H1 (cell line): ENCODE results near the gene RTN4RL2. TPM values are rescaled to one million over a fixed set of nuclear protein-coding genes. Genes with fewer than 3 reads are reported as not detected.

Experiments used
- CTCF ChIA-PET: fragments of 300-600 bp; sonication (Branson Sonifier 250); formaldehyde crosslinking; loops from one replicate; lab custom pipeline; 2021; ENCODE audit not compliant: partially characterized antibody; lab: Charles Lee
- POLR2A ChIA-PET: fragments of 300-600 bp; sonication (Branson Sonifier 250); formaldehyde crosslinking; loops from one replicate; lab custom pipeline; 2021; ENCODE audit warnings: inconsistent platforms; ENCODE audit not compliant: partially characterized antibody; lab: Charles Lee
- DNase-seq, 2 experiments: peaks; one replicate each; pipeline versions ENCODE4 v3.0.0 to v3.0.0-alpha.2; 2010 to 2022; ENCODE audit warnings: low spot score in 2 of 2, low read depth in 1 of 2, mixed read lengths in 1 of 2
- FAIRE-seq: peaks from 2 replicates; lab custom pipeline; 2011; peaks lifted over from hg19 to GRCh38; lab: Jason Lieb, UNC
- H2AFZ ChIP-seq: 2 replicates; pipeline ENCODE4 v1.8.1; 2012; ENCODE audit warnings: low read length, inconsistent platforms
- H2AK5ac ChIP-seq: 2 replicates; pipeline ENCODE4 v1.6.1; 2013; ENCODE audit warnings: low read depth, low read length
- H2BK120ac ChIP-seq: replicated peaks from 2 replicates; pipeline ENCODE3; 2013; ENCODE audit warnings: low read depth, low read length, inconsistent platforms
- H2BK12ac ChIP-seq: 2 replicates; pipeline ENCODE4 v1.6.1; 2013; ENCODE audit warnings: low read depth, low read length
- H2BK15ac ChIP-seq: 2 replicates; pipeline ENCODE4 v1.6.1; 2013; ENCODE audit warnings: low read length
- H2BK20ac ChIP-seq: 2 replicates; pipeline ENCODE4 v1.6.1; 2013; ENCODE audit warnings: low read length
- H2BK5ac ChIP-seq: 2 replicates; pipeline ENCODE4 v1.6.1; 2013; ENCODE audit warnings: low read depth, low read length
- H3K14ac ChIP-seq: 2 replicates; pipeline ENCODE4 v1.6.1; 2013; ENCODE audit warnings: inconsistent platforms; ENCODE audit not compliant: insufficient read length
- H3K18ac ChIP-seq: 2 replicates; pipeline ENCODE4 v1.6.1; 2013; ENCODE audit warnings: low read length; ENCODE audit errors: extremely low read depth
- H3K23ac ChIP-seq: 2 replicates; pipeline ENCODE4 v1.6.1; 2013; ENCODE audit warnings: inconsistent platforms; ENCODE audit not compliant: insufficient read length
- H3K23me2 ChIP-seq: 2 replicates; pipeline ENCODE4 v1.6.1; 2013; ENCODE audit warnings: low read depth, low read length
- H3K27ac ChIP-seq: 2 replicates; pipeline ENCODE4 v1.6.1; 2011; ENCODE audit warnings: low read depth, low read length, inconsistent platforms
- H3K27me3 ChIP-seq, 4 experiments: replicated peaks in 1 of 4; 1 replicate in 1 of 4; 2 replicates in 3 of 4; pipeline versions ENCODE4 v1.6.1 to v1.8.1; 2011 to 2013; ENCODE audit warnings: low read length in 3 of 4, mild to moderate bottlenecking in 3 of 4, inconsistent platforms in 2 of 4, mixed read lengths in 2 of 4, moderate library complexity in 1 of 4; ENCODE audit not compliant: control insufficient read depth in 3 of 4, insufficient read depth in 3 of 4; ENCODE audit errors: extremely low read depth in 1 of 4
- H3K36me3 ChIP-seq, 4 experiments: 2 replicates each; pipeline versions ENCODE4 v1.6.1 to v1.8.1; 2011 to 2013; ENCODE audit warnings: mild to moderate bottlenecking in 4 of 4, low read length in 3 of 4, moderate library complexity in 2 of 4, control low read depth in 1 of 4, inconsistent platforms in 1 of 4; ENCODE audit not compliant: insufficient read depth in 4 of 4, control insufficient read depth in 2 of 4
- H3K4ac ChIP-seq: replicated peaks from 2 replicates; pipeline ENCODE3; 2013; ENCODE audit warnings: low read length, low read depth, mixed read lengths, inconsistent platforms; ENCODE audit not compliant: insufficient read length
- H3K4me1 ChIP-seq, 4 experiments: replicated peaks in 1 of 4; 1 replicate in 1 of 4; 2 replicates in 3 of 4; pipeline versions ENCODE4 v1.6.1 to v1.8.1; 2011 to 2013; ENCODE audit warnings: low read length in 3 of 4, inconsistent platforms in 2 of 4, mixed read lengths in 1 of 4; ENCODE audit not compliant: insufficient read depth in 4 of 4, control insufficient read depth in 3 of 4
- H3K4me2 ChIP-seq, 2 experiments: 2 replicates each; pipeline versions ENCODE4 v1.6.1 to v1.8.1; 2011 to 2013; ENCODE audit warnings: low read depth in 2 of 2, low read length in 2 of 2, control low read depth in 1 of 2, inconsistent platforms in 1 of 2, mild to moderate bottlenecking in 1 of 2; ENCODE audit not compliant: insufficient read depth in 1 of 2
- H3K4me3 ChIP-seq, 4 experiments: fragments of 200-600, 300-600 bp in 1 of 4; sonication (generic), shearing (Covaris generic), sonication (Bioruptor Twin) in 1 of 4; 2 replicates each; pipeline versions ENCODE4 v1.5.1 to v1.8.1; 2011 to 2016; ENCODE audit warnings: low read length in 4 of 4, low read depth in 3 of 4, control low read depth in 2 of 4, inconsistent platforms in 2 of 4, mild to moderate bottlenecking in 2 of 4, mixed read lengths in 1 of 4, moderate library complexity in 1 of 4; ENCODE audit not compliant: insufficient read depth in 2 of 4; ENCODE audit errors: extremely low read depth in 1 of 4
- H3K56ac ChIP-seq: replicated peaks from 2 replicates; pipeline ENCODE3; 2013; ENCODE audit warnings: low read depth, mild to moderate bottlenecking, mixed read lengths, low read length, inconsistent platforms; ENCODE audit not compliant: insufficient read length
- H3K79me1 ChIP-seq: 2 replicates; pipeline ENCODE4 v1.6.1; 2013; ENCODE audit warnings: low read depth, low read length, control low read depth
- H3K79me2 ChIP-seq, 2 experiments: 2 replicates each; pipeline versions ENCODE4 v1.6.1 to v1.8.1; 2012 to 2013; ENCODE audit warnings: low read length in 2 of 2, mild to moderate bottlenecking in 2 of 2, inconsistent platforms in 1 of 2; ENCODE audit not compliant: insufficient read depth in 2 of 2, control insufficient read depth in 1 of 2
- H3K9ac ChIP-seq, 4 experiments: replicated peaks in 1 of 4; 1 replicate in 1 of 4; 2 replicates in 3 of 4; pipeline versions ENCODE4 v1.6.1 to v1.8.1; 2011 to 2013; ENCODE audit warnings: low read depth in 3 of 4, low read length in 3 of 4, control low read depth in 2 of 4, mild to moderate bottlenecking in 2 of 4, moderate library complexity in 2 of 4, inconsistent platforms in 1 of 4; ENCODE audit errors: extremely low read depth in 1 of 4
- H3K9me3 ChIP-seq, 2 experiments: 2 replicates each; pipeline versions ENCODE4 v1.6.1 to v1.8.1; 2012 to 2013; ENCODE audit warnings: mild to moderate bottlenecking in 2 of 2, moderate library complexity in 2 of 2, control low read depth in 1 of 2, inconsistent platforms in 1 of 2, low read depth in 1 of 2, low read length in 1 of 2, mixed read lengths in 1 of 2; ENCODE audit not compliant: insufficient read depth in 2 of 2
- H4K20me1 ChIP-seq, 2 experiments: replicated peaks in 1 of 2; 2 replicates each; pipeline versions ENCODE3 to v1.8.1; 2011 to 2013; ENCODE audit warnings: inconsistent platforms in 2 of 2, low read length in 2 of 2, mild to moderate bottlenecking in 1 of 2; ENCODE audit not compliant: insufficient read depth in 2 of 2, control insufficient read depth in 1 of 2
- H4K5ac ChIP-seq: 2 replicates; pipeline ENCODE4 v1.6.1; 2013; ENCODE audit warnings: low read length, low read depth, mixed read lengths, inconsistent platforms; ENCODE audit not compliant: insufficient read length
- H4K8ac ChIP-seq: 2 replicates; pipeline ENCODE4 v1.8.0; 2013; ENCODE audit warnings: mild to moderate bottlenecking, moderate library complexity, low read length, inconsistent platforms; ENCODE audit not compliant: insufficient read depth; ENCODE audit errors: extremely low read depth
- H4K91ac ChIP-seq: replicated peaks from 2 replicates; pipeline ENCODE3; 2013; ENCODE audit warnings: low read length, mixed read lengths, inconsistent platforms; ENCODE audit not compliant: insufficient read length
- EGR1 ChIP-seq: IDR thresholded peaks from 2 replicates; pipeline ENCODE4 v1.6.1; 2011; ENCODE audit warnings: low read depth, low read length, borderline replicate concordance
- EZH2 ChIP-seq: fragments of 200-600 bp; sonication (generic); IDR thresholded peaks from 2 replicates; pipeline ENCODE4 v1.7.1; 2012; ENCODE audit warnings: low read depth, mild to moderate bottlenecking, moderate library complexity, low read length, inconsistent platforms; ENCODE audit not compliant: severe bottlenecking
- KDM5A ChIP-seq: fragments of 200-600 bp; IDR thresholded peaks from 2 replicates; pipeline ENCODE4 v1.7.1; 2012; ENCODE audit warnings: mild to moderate bottlenecking, low read length, inconsistent platforms, mixed read lengths
- MAFK ChIP-seq: IDR thresholded peaks from 2 replicates; pipeline ENCODE4 v1.6.1; 2012; ENCODE audit warnings: low read depth, mild to moderate bottlenecking, improper control_type of control experiment, low read length
- NRF1 ChIP-seq: IDR thresholded peaks from 2 replicates; pipeline ENCODE4 v1.6.1; 2011; ENCODE audit warnings: mild to moderate bottlenecking, low read depth, low read length, improper control_type of control experiment
- SP1 ChIP-seq: IDR thresholded peaks from 2 replicates; pipeline ENCODE4 v1.6.1; 2011; ENCODE audit warnings: low read depth, low read length
- YY1 ChIP-seq: IDR thresholded peaks from 2 replicates; pipeline ENCODE4 v1.6.1; 2011; ENCODE audit warnings: low read depth, mild to moderate bottlenecking, low read length
- WGBS, 2 experiments: shearing (Covaris generic) in 1 of 2; methylation state at CpG; one replicate each; pipeline versions ENCODE4 v1.1.6 to v1.1.7; 2013 to 2015; ENCODE audit warnings: low lambda C conversion rate in 2 of 2, mixed read lengths in 2 of 2, inconsistent platforms in 1 of 2, low coverage in 1 of 2, missing lambda C conversion rate in 1 of 2; ENCODE audit not compliant: insufficient replicate concordance in 2 of 2, insufficient coverage in 1 of 2, insufficient read length in 1 of 2; ENCODE audit errors: extremely low coverage in 1 of 2, missing lambda C conversion rate in 1 of 2; 5-methylcytosine and 5-hydroxymethylcytosine counted together
- polyA plus RNA-seq, 7 experiments: library from polyadenylated mRNA; depleted of rRNA in 3 of 7; stranded (reverse) in 5 of 7; unstranded in 2 of 7; fragments of >200 nt in 5 of 7; fragments of 200-250 nt in 2 of 7; gene quantifications; 1 replicate in 5 of 7; 2 replicates in 1 of 7; 4 replicates in 1 of 7; pipeline versions ENCODE4 v1.2.1 to v1.2.3, GENCODE V29; 2011 to 2013; ENCODE audit warnings: missing spikeins in 2 of 7, mixed read lengths in 2 of 7
- total RNA-seq: library from RNA; stranded (reverse); fragmentation: NEBNext Ultra II Directional; extraction: Animal tissue kit (Norgen Biotek cat#: 25700); gene quantifications from 2 replicates; pipeline ENCODE4 v1.2.1, GENCODE V29; 2021
- TF ChIP-seq, protein P1 (sequence below): IDR thresholded peaks from 2 replicates; pipeline ENCODE4 v1.6.1; 2012; ENCODE audit warnings: low read length, inconsistent platforms
- TF ChIP-seq, protein P2 (sequence below), 3 experiments: IDR thresholded peaks; 1 replicate in 2 of 3; 2 replicates in 1 of 3; pipeline versions ENCODE4 v1.5.1 to v1.6.1; 2011; ENCODE audit warnings: low read length in 3 of 3, mild to moderate bottlenecking in 3 of 3, inconsistent platforms in 2 of 3, low read depth in 1 of 3, moderate library complexity in 1 of 3; ENCODE audit not compliant: insufficient read depth in 1 of 3; ENCODE audit errors: control extremely low read depth in 1 of 3

RTN4RL2 gene
- total and polyA plus RNA-seq, 2 of the 8 experiments (the other 6 are each of a cell fraction or from before 2014, with no cell fraction given), result 11.4 to 23.7 TPM

GRCh38 chr11:57474803-57475115, 14.4 kb downstream of the RTN4RL2 start:
- H3K9ac ChIP-seq, result no peak overlapping the region
- no peak overlapping the region for H4K5ac ChIP-seq
- no peaks in the 10 kb centered on the region for H3K9me3 ChIP-seq
- DNase-seq, result no peak
- no peak overlapping the region for H4K91ac ChIP-seq
- H3K23me2 ChIP-seq, result peaks cover 11% of the 10 kb centered on the region; the same call in 1 of the 2 replicates
- H3K4me2 ChIP-seq, result no peak overlapping the region; a peak in 1 of 4 replicates
- no peak overlapping the region for H2AK5ac ChIP-seq
- H3K56ac ChIP-seq, result no peak overlapping the region
- H3K4me1 ChIP-seq, result peaks cover 4 to 30% (median 15%) of the 10 kb centered on the region in 4 experiments
- WGBS, 2 experiments, result 71% methylated on average over 5 of the region's 5 CpGs; no CpG with 5 or more reads in 1 of the 2 experiments
- H3K36me3 ChIP-seq, result peaks cover 0 to 8% (median 2%) of the 10 kb centered on the region in 4 experiments; a peak in 3 of 8 replicates
- no peak overlapping the region for H4K8ac ChIP-seq
- H3K18ac ChIP-seq, result no peak overlapping the region
- ChIA-PET CTCF (interaction anchor here (0.5 to 4.5 kb wide), 16 partner anchors 8 to 236 kb away, joined by 3 to 45 read pairs (median 4); partner anchors contain the start of gene RTN4RL2), POLR2A (interaction anchor here (0.7 to 5.2 kb wide), 5 partner anchors 12 to 129 kb away, joined by 3 to 60 read pairs (median 3); partner anchors contain the start of gene RTN4RL2)
- H3K4me3 ChIP-seq, result no peak overlapping the region
- H2AFZ ChIP-seq, result no peak overlapping the region
- H3K79me1 ChIP-seq, result no peaks in the 10 kb centered on the region
- peaks cover 0 to 35% (median 22%) of the 10 kb centered on the region in 4 experiments; a peak in 6 of 7 replicates for H3K27me3 ChIP-seq
- H4K20me1 ChIP-seq, result peaks cover 4 to 7% of the 10 kb centered on the region in 2 experiments
- H3K79me2 ChIP-seq, result no peaks in the 10 kb centered on the region
- no peak overlapping the region for H2BK5ac ChIP-seq
- no peak overlapping the region for H2BK15ac ChIP-seq
- no peak overlapping the region for H3K14ac ChIP-seq
- H3K4ac ChIP-seq, result no peak overlapping the region
- no peak overlapping the region for H2BK12ac ChIP-seq
- H3K23ac ChIP-seq, result no peak overlapping the region
- no peak overlapping the region for H2BK20ac ChIP-seq
- no peak for FAIRE-seq
- H3K27ac ChIP-seq, result no peak overlapping the region
- H2BK120ac ChIP-seq, result no peak overlapping the region
- TF ChIP-seq KDM5A (no peak), YY1 (no peak), EZH2 (no peak), MAFK (no peak), NRF1 (no peak), EGR1 (no peak), SP1 (no peak)
- TF ChIP-seq, protein P1, sequence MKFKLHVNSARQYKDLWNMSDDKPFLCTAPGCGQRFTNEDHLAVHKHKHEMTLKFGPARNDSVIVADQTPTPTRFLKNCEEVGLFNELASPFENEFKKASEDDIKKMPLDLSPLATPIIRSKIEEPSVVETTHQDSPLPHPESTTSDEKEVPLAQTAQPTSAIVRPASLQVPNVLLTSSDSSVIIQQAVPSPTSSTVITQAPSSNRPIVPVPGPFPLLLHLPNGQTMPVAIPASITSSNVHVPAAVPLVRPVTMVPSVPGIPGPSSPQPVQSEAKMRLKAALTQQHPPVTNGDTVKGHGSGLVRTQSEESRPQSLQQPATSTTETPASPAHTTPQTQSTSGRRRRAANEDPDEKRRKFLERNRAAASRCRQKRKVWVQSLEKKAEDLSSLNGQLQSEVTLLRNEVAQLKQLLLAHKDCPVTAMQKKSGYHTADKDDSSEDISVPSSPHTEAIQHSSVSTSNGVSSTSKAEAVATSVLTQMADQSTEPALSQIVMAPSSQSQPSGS, result no peak
- TF ChIP-seq, protein P2, sequence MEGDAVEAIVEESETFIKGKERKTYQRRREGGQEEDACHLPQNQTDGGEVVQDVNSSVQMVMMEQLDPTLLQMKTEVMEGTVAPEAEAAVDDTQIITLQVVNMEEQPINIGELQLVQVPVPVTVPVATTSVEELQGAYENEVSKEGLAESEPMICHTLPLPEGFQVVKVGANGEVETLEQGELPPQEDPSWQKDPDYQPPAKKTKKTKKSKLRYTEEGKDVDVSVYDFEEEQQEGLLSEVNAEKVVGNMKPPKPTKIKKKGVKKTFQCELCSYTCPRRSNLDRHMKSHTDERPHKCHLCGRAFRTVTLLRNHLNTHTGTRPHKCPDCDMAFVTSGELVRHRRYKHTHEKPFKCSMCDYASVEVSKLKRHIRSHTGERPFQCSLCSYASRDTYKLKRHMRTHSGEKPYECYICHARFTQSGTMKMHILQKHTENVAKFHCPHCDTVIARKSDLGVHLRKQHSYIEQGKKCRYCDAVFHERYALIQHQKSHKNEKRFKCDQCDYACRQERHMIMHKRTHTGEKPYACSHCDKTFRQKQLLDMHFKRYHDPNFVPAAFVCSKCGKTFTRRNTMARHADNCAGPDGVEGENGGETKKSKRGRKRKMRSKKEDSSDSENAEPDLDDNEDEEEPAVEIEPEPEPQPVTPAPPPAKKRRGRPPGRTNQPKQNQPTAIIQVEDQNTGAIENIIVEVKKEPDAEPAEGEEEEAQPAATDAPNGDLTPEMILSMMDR (IDR thresholded peaks at IDR 0.05; ENCODE audit: control extremely low read depth in 1 of 3, insufficient read depth in 1 of 3, low read depth in 1 of 3, low read length in 3 of 3), result no peak
